H9 (cell line): Measurements from ENCODE around the gene MMP14. TPM values are rescaled to one million over a fixed set of nuclear protein-coding genes. Genes with fewer than 3 reads are reported as not detected.
A peak's percentile ranks its signal among the peaks of the same experiment; 100 is the strongest.

ENCODE experiments used
- DNase-seq: peaks from one replicate; pipeline ENCODE4 v3.0.0-alpha.2; 2017
- H2AFZ ChIP-seq: one replicate; pipeline ENCODE4 v1.6.1; 2013; ENCODE audit warnings: mild to moderate bottlenecking, low read length, control low read depth, moderate library complexity
- H2AK5ac ChIP-seq: 2 replicates; pipeline ENCODE4 v1.6.1; 2013; ENCODE audit warnings: low read length, control low read depth, mixed read lengths; ENCODE audit not compliant: insufficient read length
- H2BK120ac ChIP-seq: one replicate; pipeline ENCODE4 v1.6.1; 2013; ENCODE audit warnings: low read depth, mild to moderate bottlenecking, low read length, control low read depth, inconsistent platforms; ENCODE audit not compliant: poor library complexity, severe bottlenecking
- H2BK12ac ChIP-seq: 2 replicates; pipeline ENCODE4 v1.6.1; 2013; ENCODE audit warnings: low read length, control low read depth, mixed read lengths, low read depth; ENCODE audit not compliant: insufficient read length
- H2BK15ac ChIP-seq: 2 replicates; pipeline ENCODE4 v1.6.1; 2013; ENCODE audit warnings: low read depth, low read length, control low read depth
- H2BK20ac ChIP-seq: one replicate; pipeline ENCODE4 v1.6.1; 2013; ENCODE audit warnings: low read depth, mild to moderate bottlenecking, low read length, control low read depth, inconsistent platforms; ENCODE audit not compliant: poor library complexity, severe bottlenecking
- H2BK5ac ChIP-seq: 2 replicates; pipeline ENCODE4 v1.6.1; 2013; ENCODE audit warnings: low read length, control low read depth, mixed read lengths; ENCODE audit not compliant: insufficient read length
- H3K14ac ChIP-seq: 2 replicates; pipeline ENCODE4 v1.6.1; 2013; ENCODE audit warnings: low read length, control low read depth; ENCODE audit not compliant: insufficient read depth
- H3K18ac ChIP-seq: 2 replicates; pipeline ENCODE4 v1.6.1; 2013; ENCODE audit warnings: low read depth, mild to moderate bottlenecking, mixed read lengths, low read length, control low read depth; ENCODE audit not compliant: insufficient read length
- H3K23ac ChIP-seq: 2 replicates; pipeline ENCODE4 v1.6.1; 2013; ENCODE audit warnings: low read length, control low read depth, mixed read lengths, low read depth; ENCODE audit not compliant: insufficient read length
- H3K23me2 ChIP-seq: 2 replicates; pipeline ENCODE4 v1.6.1; 2013; ENCODE audit warnings: low read depth, mild to moderate bottlenecking, mixed read lengths, low read length, control low read depth; ENCODE audit not compliant: insufficient read length, poor library complexity, severe bottlenecking
- H3K27ac ChIP-seq: 2 replicates; pipeline ENCODE4 v1.5.1; 2013; ENCODE audit warnings: low read length, control low read depth, mixed read lengths, low read depth; ENCODE audit not compliant: insufficient read length
- H3K27me3 ChIP-seq: 2 replicates; pipeline ENCODE4 v1.6.1; 2013; ENCODE audit warnings: low read length, control low read depth, inconsistent platforms; ENCODE audit not compliant: insufficient read depth
- H3K4ac ChIP-seq: 2 replicates; pipeline ENCODE4 v1.6.1; 2013; ENCODE audit warnings: low read depth, mild to moderate bottlenecking, control low read depth, inconsistent platforms, low read length, moderate library complexity
- H3K4me1 ChIP-seq: 2 replicates; pipeline ENCODE4 v1.6.1; 2013; ENCODE audit warnings: low read length, control low read depth, inconsistent platforms; ENCODE audit not compliant: insufficient read depth
- H3K4me2 ChIP-seq: 2 replicates; pipeline ENCODE4 v1.6.1; 2013; ENCODE audit warnings: low read length, control low read depth, mixed read lengths; ENCODE audit not compliant: insufficient read length, insufficient read depth
- H3K56ac ChIP-seq: 2 replicates; pipeline ENCODE4 v1.6.1; 2013; ENCODE audit warnings: low read depth, mild to moderate bottlenecking, mixed read lengths, low read length, control low read depth; ENCODE audit not compliant: insufficient read length
- H3K79me1 ChIP-seq: 2 replicates; pipeline ENCODE4 v1.6.1; 2013; ENCODE audit warnings: low read depth, mild to moderate bottlenecking, moderate library complexity, low read length, control low read depth, inconsistent platforms; ENCODE audit not compliant: insufficient read depth, poor library complexity, severe bottlenecking
- H3K79me2 ChIP-seq: 2 replicates; pipeline ENCODE4 v1.6.1; 2013; ENCODE audit warnings: low read length, control low read depth, inconsistent platforms; ENCODE audit not compliant: insufficient read depth
- H3K9ac ChIP-seq: 2 replicates; pipeline ENCODE4 v1.6.1; 2013; ENCODE audit warnings: low read length, control low read depth, mixed read lengths; ENCODE audit not compliant: insufficient read length; ENCODE audit errors: extremely low read depth
- H3K9me3 ChIP-seq: one replicate; pipeline ENCODE4 v1.6.1; 2013; ENCODE audit warnings: low read depth, low read length, inconsistent platforms; ENCODE audit not compliant: control insufficient read depth
- H3T11ph ChIP-seq: one replicate; pipeline ENCODE4 v1.6.1; 2013; ENCODE audit warnings: mild to moderate bottlenecking, low read length, control low read depth, inconsistent platforms
- H4K20me1 ChIP-seq: one replicate; pipeline ENCODE4 v1.6.1; 2013; ENCODE audit not compliant: control insufficient read depth, insufficient read length, insufficient read depth
- H4K5ac ChIP-seq: 2 replicates; pipeline ENCODE4 v1.6.1; 2013; ENCODE audit warnings: low read depth, mild to moderate bottlenecking, mixed read lengths, low read length, control low read depth; ENCODE audit not compliant: insufficient read length
- H4K8ac ChIP-seq: replicated peaks from 2 replicates; pipeline ENCODE4 v1.6.1; 2013; ENCODE audit warnings: low read length, control low read depth, mixed read lengths, low read depth; ENCODE audit not compliant: insufficient read length
- H4K91ac ChIP-seq: 2 replicates; pipeline ENCODE4 v1.6.1; 2013; ENCODE audit warnings: low read depth, mild to moderate bottlenecking, moderate library complexity, mixed read lengths, low read length, control low read depth; ENCODE audit not compliant: insufficient read length
- H3K27ac Mint-ChIP-seq, 3 experiments: 2 replicates in 2 of 3; 3 replicates in 1 of 3; pipeline ENCODE4 v1.8.0; 2020 to 2021; ENCODE audit warnings: mixed read lengths in 3 of 3, mild to moderate bottlenecking in 1 of 3, moderate library complexity in 1 of 3
- H3K27me3 Mint-ChIP-seq: 2 replicates; pipeline ENCODE4 v1.8.0; 2021; ENCODE audit warnings: low read depth, mild to moderate bottlenecking, moderate library complexity, mixed read lengths
- H3K36me3 Mint-ChIP-seq, 3 experiments: 2 replicates in 2 of 3; 3 replicates in 1 of 3; pipeline ENCODE4 v1.8.0; 2020 to 2021; ENCODE audit warnings: low read depth in 3 of 3, mixed read lengths in 3 of 3; ENCODE audit not compliant: insufficient read depth in 1 of 3
- H3K4me1 Mint-ChIP-seq, 2 experiments: 2 replicates each; pipeline ENCODE4 v1.8.0; 2020; ENCODE audit warnings: mixed read lengths in 2 of 2
- H3K4me3 Mint-ChIP-seq, 2 experiments: 2 replicates in 1 of 2; 3 replicates in 1 of 2; pipeline ENCODE4 v1.8.0; 2020 to 2021; ENCODE audit warnings: mild to moderate bottlenecking in 2 of 2, mixed read lengths in 2 of 2, moderate library complexity in 1 of 2
- H3K9me3 Mint-ChIP-seq, 2 experiments: 2 replicates in 1 of 2; 3 replicates in 1 of 2; pipeline ENCODE4 v1.8.0; 2020; ENCODE audit warnings: mild to moderate bottlenecking in 2 of 2, mixed read lengths in 2 of 2, moderate library complexity in 1 of 2
- CTCF ChIP-seq: fragments of 200-600 bp; sonication (generic); conservative IDR thresholded peaks from 3 replicates; pipeline ENCODE4 v1.8.0; 2021; ENCODE audit warnings: antibody characterized with exemption, mild to moderate bottlenecking
- WGBS: extraction: QIAGEN DNeasy Blood & Tissue Kit; methylation state at CpG from one replicate; pipeline ENCODE4 v1.1.7; 2013; ENCODE audit warnings: missing lambda C conversion rate, low lambda C conversion rate, mixed read lengths; ENCODE audit not compliant: insufficient read length; ENCODE audit errors: extremely low coverage; 5-methylcytosine and 5-hydroxymethylcytosine counted together
- total RNA-seq: library from RNA; stranded (reverse); gene quantifications from 2 replicates; pipeline ENCODE4 v1.2.1, GENCODE V29; 2021

Gene MMP14
- total RNA-seq, 1 experiment from 2014 or later: 56.5 TPM

- Histone ChIP-seq H2BK120ac (no peak within 1 kb of the TSS), H3T11ph (no peak within 1 kb of the TSS), H2AK5ac (no peak within 1 kb of the TSS), H4K91ac (no peak within 1 kb of the TSS), H3K23ac (no peak within 1 kb of the TSS), H4K20me1 (no peaks in the 10 kb centered on the region), H4K5ac (no peak within 1 kb of the TSS), H3K14ac (0 out of 2 replicates have a peak within 1 kb of the TSS, but pooled peaks have one; percentile 16), H2AFZ (no peak within 1 kb of the TSS), H3K4me1 (peaks cover 16% of the 10 kb centered on the region; the same call in 1 of the 2 replicates), H3K23me2 (no peaks in the 10 kb centered on the region), H3K4ac (no peak within 1 kb of the TSS), H2BK12ac (no peak within 1 kb of the TSS), H3K4me2 (peak within 1 kb of the TSS; percentile 8), H4K8ac (no peak within 1 kb of the TSS), H3K56ac (no peak within 1 kb of the TSS), H2BK20ac (no peak within 1 kb of the TSS), H3K79me2 (no peaks in the 10 kb centered on the region), H3K79me1 (no peaks in the 10 kb centered on the region), H3K9ac (no peak within 1 kb of the TSS), H3K27me3 (no peaks in the 10 kb centered on the region), H3K18ac (no peak within 1 kb of the TSS), H2BK15ac (no peak within 1 kb of the TSS), H3K27ac (no peak within 1 kb of the TSS), H3K9me3 (no peaks in the 10 kb centered on the region), H2BK5ac (no peak within 1 kb of the TSS)
- WGBS: no CpG with 5 or more reads among the region's 10 CpGs
- peak within 1 kb of the TSS in 2 of 3 experiments; percentile 49 to 60; a peak in 3 of 7 replicates for H3K27ac Mint-ChIP-seq
- no peaks in the 10 kb centered on the region for H3K27me3 Mint-ChIP-seq
- H3K9me3 Mint-ChIP-seq: no peaks in the 10 kb centered on the region; a peak in 1 of 5 replicates
- no peaks in the 10 kb centered on the region for H3K36me3 Mint-ChIP-seq
- peaks cover 40 to 48% of the 10 kb centered on the region in 2 experiments for H3K4me1 Mint-ChIP-seq
- H3K4me3 Mint-ChIP-seq: peak within 1 kb of the TSS in 1 of 2 experiments; percentile 41; a peak in 2 of 5 replicates
- peak; percentile 38 for DNase-seq
- no peak for TF ChIP-seq CTCF
Observed at GRCh38 chr14:22814941-22815713, 21.3 kb upstream of the MMP14 start, which contains the start of gene SLC7A7. Gene SLC7A7, minus strand, starts transcription at chr14:22815435. Its CDS starts 2,037 bp downstream, at chr14:22813398.
